OCI-LY3 (cell line): ENCODE data around the gene FAM53B.

Experiments
- H2AFZ ChIP-seq: fragments of 200-600, 300-600 bp; shearing (Covaris generic); 2 replicates; pipeline ENCODE4 v1.6.0; 2014; ENCODE audit warnings: antibody characterized with exemption, low read depth, low read length
- H3K27ac ChIP-seq: fragments of 200-600, 300-600 bp; sonication (generic); 2 replicates; pipeline ENCODE4 v1.5.1; 2014; ENCODE audit warnings: mild to moderate bottlenecking, low read length, moderate library complexity, mixed read lengths
- H3K27me3 ChIP-seq: fragments of 200-600, 300-600 bp; sonication (generic); 2 replicates; pipeline ENCODE4 v1.6.1; 2014; ENCODE audit warnings: low read depth, low read length, mixed read lengths
- H3K36me3 ChIP-seq: fragments of 200-600, 300-600 bp; sonication (generic); replicated peaks from 2 replicates; pipeline ENCODE3; 2014; ENCODE audit warnings: low read depth, low read length, mixed read lengths
- H3K4me1 ChIP-seq: fragments of 300-600, 200-600 bp; sonication (generic); 2 replicates; pipeline ENCODE4 v1.6.1; 2014; ENCODE audit warnings: low read length, mixed read lengths
- H3K4me2 ChIP-seq: fragments of 200-600, 300-600 bp; sonication (generic); 2 replicates; pipeline ENCODE4 v1.6.1; 2014; ENCODE audit warnings: low read length, mixed read lengths
- H3K4me3 ChIP-seq: fragments of 300-600, 200-600 bp; sonication (generic); 2 replicates; pipeline ENCODE4 v1.5.1; 2014; ENCODE audit warnings: antibody characterized with exemption, mild to moderate bottlenecking, low read length, moderate library complexity
- H3K79me2 ChIP-seq: fragments of 300-600, 200-600 bp; shearing (Covaris generic); 2 replicates; pipeline ENCODE4 v1.6.1; 2014; ENCODE audit warnings: mild to moderate bottlenecking, low read length, mixed read lengths
- H3K9ac ChIP-seq: fragments of 300-600, 200-600 bp; shearing (Covaris generic); 2 replicates; pipeline ENCODE4 v1.6.0; 2014; ENCODE audit warnings: mild to moderate bottlenecking, low read length, moderate library complexity
- H3K9me3 ChIP-seq: fragments of 200-600, 300-600 bp; shearing (Covaris generic); 2 replicates; pipeline ENCODE4 v1.6.1; 2014; ENCODE audit warnings: low read length, mixed read lengths; ENCODE audit not compliant: insufficient read depth
- H4K20me1 ChIP-seq: fragments of 200-600, 300-600 bp; sonication (generic); 2 replicates; pipeline ENCODE4 v1.6.1; 2016; ENCODE audit warnings: low read length, mixed read lengths; ENCODE audit not compliant: insufficient read depth
- CTCF ChIP-seq: fragments of 200-600, 300-600 bp; sonication (generic); IDR thresholded peaks from 2 replicates; pipeline ENCODE4 v1.5.1; 2014; ENCODE audit warnings: antibody characterized with exemption, low read length, low read depth
- EZH2phosphoT487 ChIP-seq: fragments of 200-600 bp; shearing (Covaris generic); IDR thresholded peaks from 2 replicates; pipeline ENCODE4 v1.6.1; 2018; ENCODE audit warnings: antibody characterized with exemption, mixed run types, low read depth

Gene FAM53B

GRCh38 chr10:124696446-124697392 is 47.5 kb downstream of the FAM53B start:
- H3K4me1 ChIP-seq, result peaks cover 58% of the 10 kb centered on the region
- no peaks in the 10 kb centered on the region for H3K27me3 ChIP-seq
- peak overlapping the region; percentile 29; the same call in 1 of the 2 replicates for H3K9ac ChIP-seq
- no peak for TF ChIP-seq EZH2phosphoT487
- no peak for TF ChIP-seq CTCF
- no peaks in the 10 kb centered on the region for H3K9me3 ChIP-seq
- peaks cover 27% of the 10 kb centered on the region for H3K36me3 ChIP-seq
- H2AFZ ChIP-seq, result no peak overlapping the region
- H3K4me3 ChIP-seq, result peak overlapping the region; percentile 42
- peak overlapping the region; percentile 52 for H3K27ac ChIP-seq
- peaks cover 21% of the 10 kb centered on the region; the same call in 1 of the 2 replicates for H3K79me2 ChIP-seq
- peaks cover 8% of the 10 kb centered on the region; the same call in 1 of the 2 replicates for H4K20me1 ChIP-seq
- peak overlapping the region; percentile 77 for H3K4me2 ChIP-seq

GRCh38 chr10:124695259-124695658 is 48.9 kb downstream of the FAM53B start:
- Histone ChIP-seq H2AFZ (no peak overlapping the region), H3K27ac (no peak overlapping the region), H3K4me2 (no peak overlapping the region), H3K27me3 (no peaks in the 10 kb centered on the region), H4K20me1 (no peaks in the 10 kb centered on the region), H3K4me1 (peaks cover 48% of the 10 kb centered on the region), H3K9me3 (no peaks in the 10 kb centered on the region), H3K4me3 (no peak overlapping the region), H3K79me2 (peaks cover 21% of the 10 kb centered on the region; the same call in 1 of the 2 replicates), H3K36me3 (peaks cover 28% of the 10 kb centered on the region), H3K9ac (no peak overlapping the region)
- TF ChIP-seq EZH2phosphoT487 (no peak), CTCF (no peak)

DNA sequence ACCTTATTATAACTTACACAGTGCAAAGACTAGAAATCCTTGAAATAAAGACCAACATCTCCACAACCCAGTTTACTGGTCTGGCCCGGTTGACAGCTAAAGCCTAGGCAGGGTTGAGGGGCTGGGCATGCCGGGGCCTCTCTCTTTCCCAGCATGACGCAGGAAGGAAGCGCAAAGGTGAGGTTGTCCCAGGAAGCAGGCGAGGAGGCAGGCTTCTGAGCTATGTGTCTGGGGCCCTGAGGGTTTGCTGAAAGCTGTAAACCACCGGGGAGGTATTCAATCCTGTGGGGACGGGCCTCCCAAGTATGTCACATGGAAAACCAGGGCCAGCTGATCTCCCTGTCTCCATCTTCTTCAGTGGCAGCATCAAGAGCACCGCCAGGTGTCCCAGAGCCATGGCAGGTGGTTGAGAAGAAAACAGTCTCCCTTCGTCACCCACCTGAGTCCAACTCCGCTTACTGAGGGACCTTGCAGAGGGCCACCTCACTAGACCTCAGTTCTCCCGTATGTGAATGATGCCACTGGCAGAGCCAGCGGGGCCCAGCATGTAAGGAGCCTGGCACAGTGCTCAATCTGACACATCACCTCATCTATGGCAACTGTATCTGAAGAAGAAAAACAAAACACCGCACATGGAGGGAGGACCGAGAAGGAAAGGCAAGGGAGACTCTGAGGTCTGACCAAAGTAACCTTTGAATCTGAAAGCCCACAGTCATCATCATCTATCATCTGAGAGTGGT is 49.5 kb downstream of the FAM53B start:
- peaks cover 21% of the 10 kb centered on the region; the same call in 1 of the 2 replicates for H3K79me2 ChIP-seq
- H3K9me3 ChIP-seq, result no peaks in the 10 kb centered on the region
- no peak for TF ChIP-seq EZH2phosphoT487
- TF ChIP-seq CTCF, result no peak
- peaks cover 31% of the 10 kb centered on the region for H3K36me3 ChIP-seq
- no peak overlapping the region for H3K4me2 ChIP-seq
- no peak overlapping the region for H2AFZ ChIP-seq
- peaks cover 4% of the 10 kb centered on the region; the same call in 1 of the 2 replicates for H4K20me1 ChIP-seq
- H3K9ac ChIP-seq, result no peak overlapping the region
- no peak overlapping the region for H3K4me3 ChIP-seq
- peaks cover 48% of the 10 kb centered on the region for H3K4me1 ChIP-seq
- H3K27ac ChIP-seq, result no peak overlapping the region
- no peaks in the 10 kb centered on the region for H3K27me3 ChIP-seq
